H9 (cell line): Measurements from ENCODE around the gene ERC2. TPM values are rescaled to one million over a fixed set of nuclear protein-coding genes. Genes with fewer than 3 reads are reported as not detected.

Source experiments
- DNase-seq: peaks from one replicate; pipeline ENCODE4 v3.0.0-alpha.2; 2017
- H2AFZ ChIP-seq: one replicate; pipeline ENCODE4 v1.6.1; 2013; ENCODE audit warnings: mild to moderate bottlenecking, low read length, control low read depth, moderate library complexity
- H2AK5ac ChIP-seq: 2 replicates; pipeline ENCODE4 v1.6.1; 2013; ENCODE audit warnings: low read length, control low read depth, mixed read lengths; ENCODE audit not compliant: insufficient read length
- H2BK120ac ChIP-seq: one replicate; pipeline ENCODE4 v1.6.1; 2013; ENCODE audit warnings: low read depth, mild to moderate bottlenecking, low read length, control low read depth, inconsistent platforms; ENCODE audit not compliant: poor library complexity, severe bottlenecking
- H2BK12ac ChIP-seq: 2 replicates; pipeline ENCODE4 v1.6.1; 2013; ENCODE audit warnings: low read length, control low read depth, mixed read lengths, low read depth; ENCODE audit not compliant: insufficient read length
- H2BK15ac ChIP-seq: 2 replicates; pipeline ENCODE4 v1.6.1; 2013; ENCODE audit warnings: low read depth, low read length, control low read depth
- H2BK20ac ChIP-seq: one replicate; pipeline ENCODE4 v1.6.1; 2013; ENCODE audit warnings: low read depth, mild to moderate bottlenecking, low read length, control low read depth, inconsistent platforms; ENCODE audit not compliant: poor library complexity, severe bottlenecking
- H2BK5ac ChIP-seq: 2 replicates; pipeline ENCODE4 v1.6.1; 2013; ENCODE audit warnings: low read length, control low read depth, mixed read lengths; ENCODE audit not compliant: insufficient read length
- H3K14ac ChIP-seq: 2 replicates; pipeline ENCODE4 v1.6.1; 2013; ENCODE audit warnings: low read length, control low read depth; ENCODE audit not compliant: insufficient read depth
- H3K18ac ChIP-seq: 2 replicates; pipeline ENCODE4 v1.6.1; 2013; ENCODE audit warnings: low read depth, mild to moderate bottlenecking, mixed read lengths, low read length, control low read depth; ENCODE audit not compliant: insufficient read length
- H3K23ac ChIP-seq: 2 replicates; pipeline ENCODE4 v1.6.1; 2013; ENCODE audit warnings: low read length, control low read depth, mixed read lengths, low read depth; ENCODE audit not compliant: insufficient read length
- H3K23me2 ChIP-seq: 2 replicates; pipeline ENCODE4 v1.6.1; 2013; ENCODE audit warnings: low read depth, mild to moderate bottlenecking, mixed read lengths, low read length, control low read depth; ENCODE audit not compliant: insufficient read length, poor library complexity, severe bottlenecking
- H3K27ac ChIP-seq: 2 replicates; pipeline ENCODE4 v1.5.1; 2013; ENCODE audit warnings: low read length, control low read depth, mixed read lengths, low read depth; ENCODE audit not compliant: insufficient read length
- H3K27me3 ChIP-seq: 2 replicates; pipeline ENCODE4 v1.6.1; 2013; ENCODE audit warnings: low read length, control low read depth, inconsistent platforms; ENCODE audit not compliant: insufficient read depth
- H3K4ac ChIP-seq: 2 replicates; pipeline ENCODE4 v1.6.1; 2013; ENCODE audit warnings: low read depth, mild to moderate bottlenecking, control low read depth, inconsistent platforms, low read length, moderate library complexity
- H3K4me1 ChIP-seq: 2 replicates; pipeline ENCODE4 v1.6.1; 2013; ENCODE audit warnings: low read length, control low read depth, inconsistent platforms; ENCODE audit not compliant: insufficient read depth
- H3K4me2 ChIP-seq: 2 replicates; pipeline ENCODE4 v1.6.1; 2013; ENCODE audit warnings: low read length, control low read depth, mixed read lengths; ENCODE audit not compliant: insufficient read length, insufficient read depth
- H3K56ac ChIP-seq: 2 replicates; pipeline ENCODE4 v1.6.1; 2013; ENCODE audit warnings: low read depth, mild to moderate bottlenecking, mixed read lengths, low read length, control low read depth; ENCODE audit not compliant: insufficient read length
- H3K79me1 ChIP-seq: 2 replicates; pipeline ENCODE4 v1.6.1; 2013; ENCODE audit warnings: low read depth, mild to moderate bottlenecking, moderate library complexity, low read length, control low read depth, inconsistent platforms; ENCODE audit not compliant: insufficient read depth, poor library complexity, severe bottlenecking
- H3K79me2 ChIP-seq: 2 replicates; pipeline ENCODE4 v1.6.1; 2013; ENCODE audit warnings: low read length, control low read depth, inconsistent platforms; ENCODE audit not compliant: insufficient read depth
- H3K9ac ChIP-seq: 2 replicates; pipeline ENCODE4 v1.6.1; 2013; ENCODE audit warnings: low read length, control low read depth, mixed read lengths; ENCODE audit not compliant: insufficient read length; ENCODE audit errors: extremely low read depth
- H3K9me3 ChIP-seq: one replicate; pipeline ENCODE4 v1.6.1; 2013; ENCODE audit warnings: low read depth, low read length, inconsistent platforms; ENCODE audit not compliant: control insufficient read depth
- H3T11ph ChIP-seq: one replicate; pipeline ENCODE4 v1.6.1; 2013; ENCODE audit warnings: mild to moderate bottlenecking, low read length, control low read depth, inconsistent platforms
- H4K20me1 ChIP-seq: one replicate; pipeline ENCODE4 v1.6.1; 2013; ENCODE audit not compliant: control insufficient read depth, insufficient read length, insufficient read depth
- H4K5ac ChIP-seq: 2 replicates; pipeline ENCODE4 v1.6.1; 2013; ENCODE audit warnings: low read depth, mild to moderate bottlenecking, mixed read lengths, low read length, control low read depth; ENCODE audit not compliant: insufficient read length
- H4K8ac ChIP-seq: replicated peaks from 2 replicates; pipeline ENCODE4 v1.6.1; 2013; ENCODE audit warnings: low read length, control low read depth, mixed read lengths, low read depth; ENCODE audit not compliant: insufficient read length
- H4K91ac ChIP-seq: 2 replicates; pipeline ENCODE4 v1.6.1; 2013; ENCODE audit warnings: low read depth, mild to moderate bottlenecking, moderate library complexity, mixed read lengths, low read length, control low read depth; ENCODE audit not compliant: insufficient read length
- H3K27ac Mint-ChIP-seq, 3 experiments: 2 replicates in 2 of 3; 3 replicates in 1 of 3; pipeline ENCODE4 v1.8.0; 2020 to 2021; ENCODE audit warnings: mixed read lengths in 3 of 3, mild to moderate bottlenecking in 1 of 3, moderate library complexity in 1 of 3
- H3K27me3 Mint-ChIP-seq: 2 replicates; pipeline ENCODE4 v1.8.0; 2021; ENCODE audit warnings: low read depth, mild to moderate bottlenecking, moderate library complexity, mixed read lengths
- H3K36me3 Mint-ChIP-seq, 3 experiments: 2 replicates in 2 of 3; 3 replicates in 1 of 3; pipeline ENCODE4 v1.8.0; 2020 to 2021; ENCODE audit warnings: low read depth in 3 of 3, mixed read lengths in 3 of 3; ENCODE audit not compliant: insufficient read depth in 1 of 3
- H3K4me1 Mint-ChIP-seq, 2 experiments: 2 replicates each; pipeline ENCODE4 v1.8.0; 2020; ENCODE audit warnings: mixed read lengths in 2 of 2
- H3K4me3 Mint-ChIP-seq, 2 experiments: 2 replicates in 1 of 2; 3 replicates in 1 of 2; pipeline ENCODE4 v1.8.0; 2020 to 2021; ENCODE audit warnings: mild to moderate bottlenecking in 2 of 2, mixed read lengths in 2 of 2, moderate library complexity in 1 of 2
- H3K9me3 Mint-ChIP-seq, 2 experiments: 2 replicates in 1 of 2; 3 replicates in 1 of 2; pipeline ENCODE4 v1.8.0; 2020; ENCODE audit warnings: mild to moderate bottlenecking in 2 of 2, mixed read lengths in 2 of 2, moderate library complexity in 1 of 2
- WGBS: extraction: QIAGEN DNeasy Blood & Tissue Kit; methylation state at CpG from one replicate; pipeline ENCODE4 v1.1.7; 2013; ENCODE audit warnings: missing lambda C conversion rate, low lambda C conversion rate, mixed read lengths; ENCODE audit not compliant: insufficient read length; ENCODE audit errors: extremely low coverage; 5-methylcytosine and 5-hydroxymethylcytosine counted together
- total RNA-seq: library from RNA; stranded (reverse); gene quantifications from 2 replicates; pipeline ENCODE4 v1.2.1, GENCODE V29; 2021
- TF ChIP-seq, protein P1 (sequence below): fragments of 200-600 bp; sonication (generic); conservative IDR thresholded peaks from 3 replicates; pipeline ENCODE4 v1.8.0; 2021; ENCODE audit warnings: antibody characterized with exemption, mild to moderate bottlenecking

ERC2 gene
- total RNA-seq, 1 experiment from 2014 or later = 15.4 TPM

DNA sequence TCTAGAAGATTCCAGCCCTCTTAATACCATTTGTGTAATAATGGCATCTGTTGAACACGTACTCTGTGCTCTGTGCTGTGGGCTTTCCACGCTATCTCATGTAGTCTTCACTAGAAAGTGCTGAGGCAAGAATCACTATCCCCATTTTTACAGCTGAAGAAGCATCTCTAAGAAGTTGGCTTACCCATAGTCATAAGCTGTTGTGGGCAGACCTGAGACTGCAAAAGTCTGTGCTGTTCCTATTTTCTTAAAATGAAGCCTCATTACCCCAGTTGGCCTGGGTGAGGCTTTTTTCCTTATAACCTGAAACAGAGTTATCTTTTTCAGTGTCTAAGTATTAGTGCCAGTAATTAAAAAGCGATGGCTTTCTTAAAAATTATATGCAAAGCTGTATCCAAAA, 58.5 kb downstream of the ERC2 start:
- Mint-ChIP-seq H3K27me3 (no peaks in the 10 kb centered on the region), H3K36me3 (peaks cover 3 to 7% (median 5%) of the 10 kb centered on the region in 3 experiments; a peak in 4 of 7 replicates), H3K4me1 (peaks cover 7 to 14% of the 10 kb centered on the region in 2 experiments), H3K9me3 (peaks cover 0 to 3% of the 10 kb centered on the region in 2 experiments; a peak in 1 of 5 replicates), H3K27ac (no peak overlapping the region), H3K4me3 (no peak overlapping the region)
- Histone ChIP-seq H3K23ac (no peak overlapping the region), H2BK20ac (no peak overlapping the region), H2BK5ac (no peak overlapping the region), H2BK15ac (no peak overlapping the region), H3K56ac (no peak overlapping the region), H3K9ac (no peak overlapping the region), H3K79me1 (no peaks in the 10 kb centered on the region), H4K8ac (no peak overlapping the region), H4K20me1 (no peaks in the 10 kb centered on the region), H2BK120ac (no peak overlapping the region), H4K91ac (no peak overlapping the region), H3K4ac (no peak overlapping the region), H4K5ac (no peak overlapping the region), H3K18ac (no peak overlapping the region), H3K4me1 (peaks cover 5% of the 10 kb centered on the region; the same call in 1 of the 2 replicates), H3K27me3 (no peaks in the 10 kb centered on the region), H3K27ac (no peak overlapping the region), H2AFZ (no peak overlapping the region), H2AK5ac (no peak overlapping the region), H3K9me3 (no peaks in the 10 kb centered on the region), H3T11ph (no peak overlapping the region), H2BK12ac (no peak overlapping the region), H3K23me2 (no peaks in the 10 kb centered on the region), H3K4me2 (no peak overlapping the region), H3K79me2 (no peaks in the 10 kb centered on the region), H3K14ac (no peak overlapping the region)
- WGBS = no CpG with 5 or more reads among the region's 3 CpGs
- DNase-seq = no peak
- TF ChIP-seq, protein P1, sequence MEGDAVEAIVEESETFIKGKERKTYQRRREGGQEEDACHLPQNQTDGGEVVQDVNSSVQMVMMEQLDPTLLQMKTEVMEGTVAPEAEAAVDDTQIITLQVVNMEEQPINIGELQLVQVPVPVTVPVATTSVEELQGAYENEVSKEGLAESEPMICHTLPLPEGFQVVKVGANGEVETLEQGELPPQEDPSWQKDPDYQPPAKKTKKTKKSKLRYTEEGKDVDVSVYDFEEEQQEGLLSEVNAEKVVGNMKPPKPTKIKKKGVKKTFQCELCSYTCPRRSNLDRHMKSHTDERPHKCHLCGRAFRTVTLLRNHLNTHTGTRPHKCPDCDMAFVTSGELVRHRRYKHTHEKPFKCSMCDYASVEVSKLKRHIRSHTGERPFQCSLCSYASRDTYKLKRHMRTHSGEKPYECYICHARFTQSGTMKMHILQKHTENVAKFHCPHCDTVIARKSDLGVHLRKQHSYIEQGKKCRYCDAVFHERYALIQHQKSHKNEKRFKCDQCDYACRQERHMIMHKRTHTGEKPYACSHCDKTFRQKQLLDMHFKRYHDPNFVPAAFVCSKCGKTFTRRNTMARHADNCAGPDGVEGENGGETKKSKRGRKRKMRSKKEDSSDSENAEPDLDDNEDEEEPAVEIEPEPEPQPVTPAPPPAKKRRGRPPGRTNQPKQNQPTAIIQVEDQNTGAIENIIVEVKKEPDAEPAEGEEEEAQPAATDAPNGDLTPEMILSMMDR = no peak
